Activated CD4-positive, alpha-beta T cell treated with anti-CD3 and anti-CD28 coated beads, Interleukin-2, amount 50 U/mL, for 1 hour (primary cell): ENCODE measurements around the gene ARRDC3.
"Not testable (repeated sequence)": the region's sequence is repeated elsewhere in the genome, so short reads cannot be mapped to it uniquely, and the experiment has no call there.

Source experiments
- DNase-seq: peaks from one replicate; pipeline ENCODE4 v3.0.0-alpha.2; 2020

ARRDC3 gene

GRCh38 chr5:91357012-91357634, 26.0 kb downstream of the ARRDC3 start:
- DNase-seq: no peak

GRCh38 chr5:91354867-91355266, 28.2 kb downstream of the ARRDC3 start:
- DNase-seq: not testable (repeated sequence)

- no peak for DNase-seq
These were observed 30.1 kb downstream of the ARRDC3 start for GRCh38 chr5:91352831-91353695.

GRCh38 chr5:91345461-91345860, 37.7 kb downstream of the ARRDC3 start:
- no peak for DNase-seq

GRCh38 chr5:91344661-91345200, 38.4 kb downstream of the ARRDC3 start:
- DNase-seq: not testable (repeated sequence)

GRCh38 chr5:91343916-91344315, 39.2 kb downstream of the ARRDC3 start:
- DNase-seq: no peak

GRCh38 chr5:91342931-91343330, 40.2 kb downstream of the ARRDC3 start:
- not testable (repeated sequence) for DNase-seq

- DNase-seq: no peak
These were observed 42.0 kb downstream of the ARRDC3 start for GRCh38 chr5:91341154-91341553.

- no peak for DNase-seq
These were observed 42.6 kb downstream of the ARRDC3 start for GRCh38 chr5:91340532-91340931.

- no peak for DNase-seq
These were observed 43.9 kb downstream of the ARRDC3 start for GRCh38 chr5:91339063-91339705.

- DNase-seq: no peak
These were observed 50.7 kb downstream of the ARRDC3 start for GRCh38 chr5:91332267-91333045.

GRCh38 chr5:91331705-91332104, 51.4 kb downstream of the ARRDC3 start:
- DNase-seq: no peak

GRCh38 chr5:91329283-91329682, 53.8 kb downstream of the ARRDC3 start:
- DNase-seq: no peak

GRCh38 chr5:91328743-91329142, 54.4 kb downstream of the ARRDC3 start:
- no peak for DNase-seq

GRCh38 chr5:91322981-91323380, 60.1 kb downstream of the ARRDC3 start:
- DNase-seq: not testable (repeated sequence)

- no peak for DNase-seq
These were observed 63.5 kb downstream of the ARRDC3 start for GRCh38 chr5:91319667-91320066.

GRCh38 chr5:91318724-91319123, 64.4 kb downstream of the ARRDC3 start:
- no peak for DNase-seq
